ENCODE results near the gene FAM181A.

DNA sequence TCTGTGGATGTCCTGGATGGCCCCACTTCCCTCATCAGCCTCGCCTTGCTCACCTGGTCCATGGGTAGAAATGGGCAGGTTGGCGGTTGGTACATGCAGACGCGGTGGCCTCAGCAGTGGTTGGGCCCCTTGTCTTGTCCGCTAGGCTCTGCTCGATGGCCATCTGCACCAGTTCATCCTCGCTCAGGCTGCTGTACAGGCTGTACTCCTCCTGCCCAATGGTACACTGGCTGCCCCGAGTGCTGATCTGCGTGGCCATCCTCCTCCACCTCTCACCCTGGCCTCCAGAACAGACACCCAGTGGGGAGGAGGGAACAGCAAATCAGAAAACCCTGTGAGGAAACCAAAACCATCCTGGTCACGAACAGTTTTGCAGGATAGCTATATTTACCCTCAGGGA, 37.1 kb downstream of the FAM181A start:
- TF ChIP-seq POLR2A (IDR thresholded peaks at IDR 0.05) (no peak), CTCF (IDR thresholded peaks at IDR 0.05) (no peak)

Data from sigmoid colon (tissue), 3 donors.